Thoracic aorta (tissue), 2 donors: ENCODE measurements around the gene CSKMT. TPM values are rescaled to one million over a fixed set of nuclear protein-coding genes. Genes with fewer than 3 reads are reported as not detected.
"Not testable (repeated sequence)": the region's sequence is repeated elsewhere in the genome, so short reads cannot be mapped to it uniquely, and the experiment has no call there.

Experiments
- ATAC-seq: fragments of 150-250 bp; one replicate; pipeline ENCODE4 v1.8.0; 2017; ENCODE audit warnings: low read depth; ENCODE audit not compliant: insufficient number of reproducible peaks, low FRiP score
- DNase-seq: peaks from one replicate; pipeline ENCODE4 v3.0.0-alpha.2; 2020; ENCODE audit warnings: low spot score
- H3K27ac ChIP-seq, 2 donors: fragments of 200-600 bp; sonication (generic); 1 replicate in 1 of 2; 2 replicates in 1 of 2; pipeline ENCODE4 v1.5.1; 2016; ENCODE audit warnings: mild to moderate bottlenecking in 2 of 2, moderate library complexity in 2 of 2
- H3K27me3 ChIP-seq: fragments of 200-600 bp; sonication (generic); replicated peaks from 2 replicates; pipeline ENCODE4 v1.6.0; 2016; ENCODE audit warnings: mild to moderate bottlenecking; ENCODE audit not compliant: insufficient read depth
- H3K36me3 ChIP-seq: fragments of 200-600 bp; sonication (generic); one replicate; pipeline ENCODE4 v1.5.1; 2016
- H3K4me1 ChIP-seq, 2 donors: fragments of 200-600 bp; sonication (generic); 1 replicate in 1 of 2; 2 replicates in 1 of 2; pipeline versions ENCODE4 v1.5.1 to v1.6.0; 2016; ENCODE audit warnings: low read depth in 2 of 2, mild to moderate bottlenecking in 1 of 2; ENCODE audit not compliant: control insufficient read depth in 1 of 2
- H3K4me3 ChIP-seq: fragments of 200-600 bp; sonication (generic); 2 replicates; pipeline ENCODE4 v1.5.1; 2016; ENCODE audit warnings: mild to moderate bottlenecking
- H3K9me3 ChIP-seq: fragments of 200-600 bp; sonication (generic); 2 replicates; pipeline ENCODE4 v1.5.1; 2016
- CTCF ChIP-seq: fragments of 200-600 bp; sonication (generic); IDR thresholded peaks from one replicate; pipeline ENCODE4 v1.5.1; 2019; ENCODE audit warnings: antibody characterized with exemption
- total RNA-seq, 2 donors: library from RNA; depleted of rRNA; stranded (reverse); fragments of >200 nt; gene quantifications; one replicate each; pipeline versions ENCODE4 v1.1.0 to v1.2.3, GENCODE V29; 2016

Gene CSKMT
- total RNA-seq = 1 to 10 TPM; 1.5 to 2.9 TPM

GRCh38 chr11:62665075-62665598, at the start of gene CSKMT, which contains the start of gene C11orf98:
CSKMT (plus strand) TSS chr11:62665312; CDS start chr11:62665880, 568 bp downstream.
C11orf98 (minus strand) TSS chr11:62665210; CDS start chr11:62665169, 41 bp downstream.
- H3K4me1 ChIP-seq = peaks cover 21 to 36% of the 10 kb centered on the region in 2 donors
- DNase-seq (peak; percentile 77), ATAC-seq (peak; percentile 81)
- peaks cover 9% of the 10 kb centered on the region for H3K36me3 ChIP-seq
- peak within 1 kb of the TSS; percentile 72 for H3K4me3 ChIP-seq
- peak within 1 kb of the TSS; percentile 86 to 90 for H3K27ac ChIP-seq
- no peaks in the 10 kb centered on the region for H3K27me3 ChIP-seq
- no peaks in the 10 kb centered on the region for H3K9me3 ChIP-seq
- TF ChIP-seq CTCF = no peak

GRCh38 chr11:62615521-62615920, 49.6 kb upstream of the CSKMT start:
- TF ChIP-seq CTCF = no peak
- H3K27me3 ChIP-seq = no peaks in the 10 kb centered on the region
- peaks cover 11 to 30% of the 10 kb centered on the region in 2 donors for H3K4me1 ChIP-seq
- H3K9me3 ChIP-seq = no peaks in the 10 kb centered on the region
- no peak for DNase-seq
- peaks cover 19% of the 10 kb centered on the region for H3K36me3 ChIP-seq
- H3K4me3 ChIP-seq = no peak overlapping the region
- no peak for ATAC-seq
- no peak overlapping the region for H3K27ac ChIP-seq

GRCh38 chr11:62616957-62617356, 48.2 kb upstream of the CSKMT start:
- not testable (repeated sequence) for ATAC-seq, H3K27ac ChIP-seq, H3K4me3 ChIP-seq, H3K27me3 ChIP-seq, DNase-seq, H3K9me3 ChIP-seq
- peaks cover 19% of the 10 kb centered on the region for H3K36me3 ChIP-seq
- H3K4me1 ChIP-seq = peaks cover 7 to 25% of the 10 kb centered on the region in 2 donors

GRCh38 chr11:62621027-62621566, 44.0 kb upstream of the CSKMT start:
- Histone ChIP-seq H3K27ac (peak overlapping the region; percentile 83 to 97), H3K9me3 (no peaks in the 10 kb centered on the region), H3K36me3 (peaks cover 22% of the 10 kb centered on the region), H3K27me3 (no peaks in the 10 kb centered on the region), H3K4me1 (peaks cover 7 to 22% of the 10 kb centered on the region in 2 donors), H3K4me3 (peak overlapping the region; percentile 89)
- ATAC-seq (no peak), DNase-seq (no peak)
- no peak for TF ChIP-seq CTCF

- Histone ChIP-seq H3K4me3 (peak within 1 kb of the TSS; percentile 89), H3K27me3 (no peaks in the 10 kb centered on the region), H3K36me3 (peaks cover 22% of the 10 kb centered on the region), H3K27ac (peak within 1 kb of the TSS; percentile 83 to 97), H3K4me1 (peaks cover 7 to 22% of the 10 kb centered on the region in 2 donors), H3K9me3 (no peaks in the 10 kb centered on the region)
- no peak for TF ChIP-seq CTCF
- DNase-seq = peak; percentile 93
- ATAC-seq = peak; percentile 94
These were observed 43.3 kb upstream of the CSKMT start, which contains the start of gene B3GAT3 for GRCh38 chr11:62621567-62622470. B3GAT3 (minus strand) TSS chr11:62621986; CDS start chr11:62621947, 39 bp downstream.
